ENCODE measurements around the gene PCBP2. TPM values are rescaled to one million over a fixed set of nuclear protein-coding genes. Genes with fewer than 3 reads are reported as not detected.

Gene PCBP2
- total and polyA plus RNA-seq, 10 of the 15 experiments (the other 5 are each of a cell fraction or from before 2014, with no cell fraction given) = 109 to 803 (median 327) TPM

GRCh38 chr12:53506881-53507602, 55.1 kb downstream of the PCBP2 start, which contains the start of gene NPFF:
NPFF (minus strand) TSS chr12:53507484; CDS start chr12:53507474, 10 bp downstream.
- peaks cover 5% of the 10 kb centered on the region for H3K4me1 ChIP-seq (ENCODE audit: control insufficient read depth, insufficient read depth, low read length)
- no peaks in the 10 kb centered on the region for H3K9me3 ChIP-seq (replicated peaks; ENCODE audit: control insufficient read depth, insufficient read depth, low read length)
- intact Hi-C loops (cut with micrococcal nuclease; ENCODE audit: unreplicated experiment) (loop anchor here (5.0 kb wide), 1 partner anchor 295 kb away; no protein-coding TSS in a partner anchor), in situ Hi-C loops (cut with MboI) (no loop called here)
- ChIA-PET RAD21 (ENCODE audit: unreplicated experiment) (interaction anchor here (2.4 to 2.7 kb wide), 2 partner anchors 85 to 293 kb away, joined by 5 to 12 read pairs; no protein-coding TSS in a partner anchor), SMC1A (ENCODE audit: uncharacterized antibody, unreplicated experiment) (interaction anchor here (0.7 to 4.9 kb wide), 4 partner anchors 30 to 169 kb away, joined by 3 to 32 read pairs (median 4); partner anchors contain the start of gene ATP5MC2), POLR2A (interaction anchor here (2.0 kb wide), 1 partner anchor 154 kb away, joined by 9 read pairs; no protein-coding TSS in a partner anchor), CTCF (interaction anchor here (0.6 to 4.7 kb wide), 8 partner anchors 13 to 238 kb away, joined by 4 to 37 read pairs (median 10); partner anchors contain the start of gene AMHR2)
- no peak within 1 kb of the TSS for H3K4me3 ChIP-seq
- no peak for TF ChIP-seq WRNIP1 (IDR thresholded peaks at IDR 0.05; ENCODE audit: borderline replicate concordance, low read depth, low read length)
- H2AFZ ChIP-seq (ENCODE audit: control insufficient read depth, low read depth, low read length) = no peak within 1 kb of the TSS
- no TSS peak for BruUV-seq (replicated peaks)
- H3K36me3 ChIP-seq (ENCODE audit: control insufficient read depth in 2 of 2, insufficient read depth in 2 of 2, low read length in 1 of 2) = peaks cover 12 to 15% of the 10 kb centered on the region in 2 experiments; a peak in 2 of 4 replicates
- H4K20me1 ChIP-seq (ENCODE audit: control insufficient read depth, insufficient read depth) = no peaks in the 10 kb centered on the region
- H3K27ac ChIP-seq (ENCODE audit: control insufficient read depth, insufficient read depth) = no peak within 1 kb of the TSS
- no peak for ATAC-seq
- FAIRE-seq = no peak
- peaks cover 3% of the 10 kb centered on the region for H3K79me2 ChIP-seq (ENCODE audit: control insufficient read depth, insufficient read depth, low read length)
- H3K27me3 ChIP-seq (replicated peaks in 1 of 2; ENCODE audit: control insufficient read depth in 2 of 2, insufficient read depth in 2 of 2, low read length in 1 of 2) = no peaks in the 10 kb centered on the region
- H3K9ac ChIP-seq (ENCODE audit: control insufficient read depth, insufficient read depth, low read length) = no peak within 1 kb of the TSS
- no peak within 1 kb of the TSS for H3K4me2 ChIP-seq (ENCODE audit: control insufficient read depth, insufficient read depth)
- 88% methylated on average over 9 of the region's 9 CpGs for WGBS (ENCODE audit: insufficient coverage, insufficient replicate concordance, low lambda C conversion rate, missing lambda C conversion rate)
- DNase-seq (ENCODE audit: low read depth, low spot score) = no peak

- intact Hi-C loops (cut with micrococcal nuclease; ENCODE audit: unreplicated experiment) = loop anchor here (5.0 kb wide), 1 partner anchor 295 kb away; no protein-coding TSS in a partner anchor
- no peaks in the 10 kb centered on the region for H4K20me1 ChIP-seq (ENCODE audit: control insufficient read depth, insufficient read depth)
- ChIA-PET CTCF (interaction anchor here (0.6 to 4.7 kb wide), 14 partner anchors 10 to 238 kb away, joined by 4 to 55 read pairs (median 12); partner anchors contain the start of genes AAAS, AMHR2 and CALCOCO1), RAD21 (ENCODE audit: unreplicated experiment) (interaction anchor here (2.0 to 2.7 kb wide), 5 partner anchors 14 to 293 kb away, joined by 5 to 46 read pairs (median 7); no protein-coding TSS in a partner anchor), POLR2A (interaction anchor here (2.0 kb wide), 1 partner anchor 155 kb away, joined by 9 read pairs; no protein-coding TSS in a partner anchor), SMC1A (ENCODE audit: uncharacterized antibody, unreplicated experiment) (interaction anchor here (0.7 to 4.9 kb wide), 6 partner anchors 14 to 183 kb away, joined by 4 to 32 read pairs (median 7); partner anchors contain the start of gene ATP5MC2)
- DNase-seq (ENCODE audit: low read depth, low spot score) (no peak), FAIRE-seq (no peak), ATAC-seq (no peak)
- H3K27me3 ChIP-seq (replicated peaks in 1 of 2; ENCODE audit: control insufficient read depth in 2 of 2, insufficient read depth in 2 of 2, low read length in 1 of 2) = no peaks in the 10 kb centered on the region
- no peak overlapping the region for H3K27ac ChIP-seq (ENCODE audit: control insufficient read depth, insufficient read depth)
- in situ Hi-C loops (cut with MboI) = no loop called here
- H3K4me2 ChIP-seq (ENCODE audit: control insufficient read depth, insufficient read depth) = no peak overlapping the region
- no peaks in the 10 kb centered on the region; the same call in 1 of the 2 replicates for H3K79me2 ChIP-seq (ENCODE audit: control insufficient read depth, insufficient read depth, low read length)
- no peak overlapping the region for H2AFZ ChIP-seq (ENCODE audit: control insufficient read depth, low read depth, low read length)
- H3K9ac ChIP-seq (ENCODE audit: control insufficient read depth, insufficient read depth, low read length) = no peak overlapping the region
- H3K4me1 ChIP-seq (ENCODE audit: control insufficient read depth, insufficient read depth, low read length) = 0 out of 2 replicates have a peak, but pooled peaks cover 3% of the 10 kb centered on the region
- H3K4me3 ChIP-seq = no peak overlapping the region
- H3K36me3 ChIP-seq (ENCODE audit: control insufficient read depth in 2 of 2, insufficient read depth in 2 of 2, low read length in 1 of 2) = peaks cover 14 to 17% of the 10 kb centered on the region in 2 experiments; a peak in 2 of 4 replicates
- 78% methylated on average over 4 of the region's 4 CpGs for WGBS (ENCODE audit: insufficient coverage, insufficient replicate concordance, low lambda C conversion rate, missing lambda C conversion rate)
- BruUV-seq (replicated peaks) = no TSS peak
- H3K9me3 ChIP-seq (replicated peaks; ENCODE audit: control insufficient read depth, insufficient read depth, low read length) = no peaks in the 10 kb centered on the region
- TF ChIP-seq ZNF592 (IDR thresholded peaks at IDR 0.05) (no peak), TAF1 (IDR thresholded peaks at IDR 0.05; ENCODE audit: borderline replicate concordance, low read depth, low read length) (no peak), BCL3 (IDR thresholded peaks at IDR 0.05; ENCODE audit: borderline replicate concordance, insufficient read depth, low read depth, low read length, poor library complexity, severe bottlenecking) (no peak), MAX (IDR thresholded peaks at IDR 0.05; ENCODE audit: low read depth, low read length) (no peak), NFYA (IDR thresholded peaks at IDR 0.05; ENCODE audit: borderline replicate concordance, low read depth, low read length) (no peak)
Observed at GRCh38 chr12:53507603-53507885, 55.6 kb downstream of the PCBP2 start.

Data from GM12878 (cell line).